ENCODE data around the gene CFAP20DC. TPM values are rescaled to one million over a fixed set of nuclear protein-coding genes. Genes with fewer than 3 reads are reported as not detected.
A peak's percentile ranks its signal among the peaks of the same experiment; 100 is the strongest.

The CFAP20DC gene
- total RNA-seq, 1 donor = 2.2 TPM

GRCh38 chr3:58794750-58795149 is 255.1 kb downstream of the CFAP20DC start:
- Histone ChIP-seq H3K27ac (ENCODE audit: low read depth, low read length) (no peak overlapping the region), H3K27me3 (ENCODE audit: insufficient read depth, low read length) (no peaks in the 10 kb centered on the region), H3K79me2 (ENCODE audit: insufficient read depth, low read length) (no peaks in the 10 kb centered on the region), H2AFZ (ENCODE audit: low read length) (no peak overlapping the region), H3K36me3 (ENCODE audit: insufficient read depth, low read length) (no peaks in the 10 kb centered on the region), H3K4me2 (ENCODE audit: insufficient read depth, low read length) (no peak overlapping the region), H3K9me3 (ENCODE audit: low read depth, low read length) (no peaks in the 10 kb centered on the region), H3K4me3 (ENCODE audit: insufficient read depth, low read length) (no peak overlapping the region), H4K20me1 (ENCODE audit: insufficient read depth, low read length) (no peaks in the 10 kb centered on the region), H3K4me1 (ENCODE audit: insufficient read depth, low read length) (no peaks in the 10 kb centered on the region)
- peak; percentile 18 for DNase-seq (ENCODE audit: insufficient read length, low spot score, missing footprints)
- no peak for TF ChIP-seq CTCF (IDR thresholded peaks at IDR 0.05; ENCODE audit: extremely low read depth, low read depth, low read length)

- TF ChIP-seq CTCF (IDR thresholded peaks at IDR 0.05; ENCODE audit: extremely low read depth, low read depth, low read length) = no peak
- Histone ChIP-seq H3K9me3 (ENCODE audit: low read depth, low read length) (no peaks in the 10 kb centered on the region), H3K27ac (ENCODE audit: low read depth, low read length) (no peak overlapping the region), H2AFZ (ENCODE audit: low read length) (no peak overlapping the region), H3K36me3 (ENCODE audit: insufficient read depth, low read length) (no peaks in the 10 kb centered on the region), H3K79me2 (ENCODE audit: insufficient read depth, low read length) (no peaks in the 10 kb centered on the region), H3K4me1 (ENCODE audit: insufficient read depth, low read length) (no peaks in the 10 kb centered on the region), H3K27me3 (ENCODE audit: insufficient read depth, low read length) (no peaks in the 10 kb centered on the region), H3K4me3 (ENCODE audit: insufficient read depth, low read length) (no peak overlapping the region), H4K20me1 (ENCODE audit: insufficient read depth, low read length) (no peaks in the 10 kb centered on the region), H3K4me2 (ENCODE audit: insufficient read depth, low read length) (no peak overlapping the region)
- no peak for DNase-seq (ENCODE audit: insufficient read length, low spot score, missing footprints)
These were observed 255.9 kb downstream of the CFAP20DC start for GRCh38 chr3:58793938-58794337.

- no peak overlapping the region for H3K4me2 ChIP-seq (ENCODE audit: insufficient read depth, low read length)
- DNase-seq (ENCODE audit: insufficient read length, low spot score, missing footprints) = peak; percentile 23
- H3K27ac ChIP-seq (ENCODE audit: low read depth, low read length) = no peak overlapping the region
- H3K79me2 ChIP-seq (ENCODE audit: insufficient read depth, low read length) = no peaks in the 10 kb centered on the region
- H4K20me1 ChIP-seq (ENCODE audit: insufficient read depth, low read length) = no peaks in the 10 kb centered on the region
- no peaks in the 10 kb centered on the region for H3K9me3 ChIP-seq (ENCODE audit: low read depth, low read length)
- H3K4me3 ChIP-seq (ENCODE audit: insufficient read depth, low read length) = no peak overlapping the region
- no peak for TF ChIP-seq CTCF (IDR thresholded peaks at IDR 0.05; ENCODE audit: extremely low read depth, low read depth, low read length)
- H3K27me3 ChIP-seq (ENCODE audit: insufficient read depth, low read length) = no peaks in the 10 kb centered on the region
- H3K4me1 ChIP-seq (ENCODE audit: insufficient read depth, low read length) = no peaks in the 10 kb centered on the region
- H3K36me3 ChIP-seq (ENCODE audit: insufficient read depth, low read length) = no peaks in the 10 kb centered on the region
- H2AFZ ChIP-seq (ENCODE audit: low read length) = no peak overlapping the region
These were observed 256.8 kb downstream of the CFAP20DC start for GRCh38 chr3:58792921-58793451.

GRCh38 chr3:58789385-58789784 is 260.4 kb downstream of the CFAP20DC start:
- no peaks in the 10 kb centered on the region for H3K9me3 ChIP-seq (ENCODE audit: low read depth, low read length)
- no peak overlapping the region for H3K4me2 ChIP-seq (ENCODE audit: insufficient read depth, low read length)
- no peak overlapping the region for H3K27ac ChIP-seq (ENCODE audit: low read depth, low read length)
- no peak for TF ChIP-seq CTCF (IDR thresholded peaks at IDR 0.05; ENCODE audit: extremely low read depth, low read depth, low read length)
- H3K79me2 ChIP-seq (ENCODE audit: insufficient read depth, low read length) = no peaks in the 10 kb centered on the region
- H4K20me1 ChIP-seq (ENCODE audit: insufficient read depth, low read length) = no peaks in the 10 kb centered on the region
- no peaks in the 10 kb centered on the region for H3K27me3 ChIP-seq (ENCODE audit: insufficient read depth, low read length)
- no peak overlapping the region for H3K4me3 ChIP-seq (ENCODE audit: insufficient read depth, low read length)
- no peak overlapping the region for H2AFZ ChIP-seq (ENCODE audit: low read length)
- H3K4me1 ChIP-seq (ENCODE audit: insufficient read depth, low read length) = no peaks in the 10 kb centered on the region
- no peaks in the 10 kb centered on the region for H3K36me3 ChIP-seq (ENCODE audit: insufficient read depth, low read length)
- DNase-seq (ENCODE audit: insufficient read length, low spot score, missing footprints) = no peak
